ENCODE results near the gene PAPPA.

The PAPPA gene, protein sequence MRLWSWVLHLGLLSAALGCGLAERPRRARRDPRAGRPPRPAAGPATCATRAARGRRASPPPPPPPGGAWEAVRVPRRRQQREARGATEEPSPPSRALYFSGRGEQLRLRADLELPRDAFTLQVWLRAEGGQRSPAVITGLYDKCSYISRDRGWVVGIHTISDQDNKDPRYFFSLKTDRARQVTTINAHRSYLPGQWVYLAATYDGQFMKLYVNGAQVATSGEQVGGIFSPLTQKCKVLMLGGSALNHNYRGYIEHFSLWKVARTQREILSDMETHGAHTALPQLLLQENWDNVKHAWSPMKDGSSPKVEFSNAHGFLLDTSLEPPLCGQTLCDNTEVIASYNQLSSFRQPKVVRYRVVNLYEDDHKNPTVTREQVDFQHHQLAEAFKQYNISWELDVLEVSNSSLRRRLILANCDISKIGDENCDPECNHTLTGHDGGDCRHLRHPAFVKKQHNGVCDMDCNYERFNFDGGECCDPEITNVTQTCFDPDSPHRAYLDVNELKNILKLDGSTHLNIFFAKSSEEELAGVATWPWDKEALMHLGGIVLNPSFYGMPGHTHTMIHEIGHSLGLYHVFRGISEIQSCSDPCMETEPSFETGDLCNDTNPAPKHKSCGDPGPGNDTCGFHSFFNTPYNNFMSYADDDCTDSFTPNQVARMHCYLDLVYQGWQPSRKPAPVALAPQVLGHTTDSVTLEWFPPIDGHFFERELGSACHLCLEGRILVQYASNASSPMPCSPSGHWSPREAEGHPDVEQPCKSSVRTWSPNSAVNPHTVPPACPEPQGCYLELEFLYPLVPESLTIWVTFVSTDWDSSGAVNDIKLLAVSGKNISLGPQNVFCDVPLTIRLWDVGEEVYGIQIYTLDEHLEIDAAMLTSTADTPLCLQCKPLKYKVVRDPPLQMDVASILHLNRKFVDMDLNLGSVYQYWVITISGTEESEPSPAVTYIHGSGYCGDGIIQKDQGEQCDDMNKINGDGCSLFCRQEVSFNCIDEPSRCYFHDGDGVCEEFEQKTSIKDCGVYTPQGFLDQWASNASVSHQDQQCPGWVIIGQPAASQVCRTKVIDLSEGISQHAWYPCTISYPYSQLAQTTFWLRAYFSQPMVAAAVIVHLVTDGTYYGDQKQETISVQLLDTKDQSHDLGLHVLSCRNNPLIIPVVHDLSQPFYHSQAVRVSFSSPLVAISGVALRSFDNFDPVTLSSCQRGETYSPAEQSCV (N-terminal part only)

DNA sequence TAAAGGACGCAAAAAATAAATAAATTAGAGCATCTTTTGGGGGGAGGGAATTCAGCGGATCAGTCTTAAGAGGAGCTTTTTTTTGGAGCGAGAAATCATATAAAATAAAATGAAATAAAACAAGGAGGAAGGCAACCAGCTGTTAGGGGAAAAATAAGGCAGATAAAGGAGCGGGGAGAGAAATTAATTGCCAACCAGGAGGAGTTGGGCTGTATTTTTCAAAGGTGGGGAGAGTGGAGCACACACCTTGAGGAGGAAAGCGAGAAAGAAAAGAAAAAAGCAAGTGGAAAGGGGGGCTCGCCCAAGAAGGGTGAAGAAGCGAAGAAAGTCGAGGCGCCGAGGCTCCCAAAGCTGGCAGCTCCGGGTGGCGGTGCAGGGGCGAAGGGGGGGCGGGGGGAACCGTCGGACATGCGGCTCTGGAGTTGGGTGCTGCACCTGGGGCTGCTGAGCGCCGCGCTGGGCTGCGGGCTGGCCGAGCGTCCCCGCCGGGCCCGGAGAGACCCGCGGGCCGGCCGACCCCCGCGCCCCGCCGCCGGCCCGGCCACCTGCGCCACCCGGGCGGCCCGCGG is at the start of gene PAPPA:
TSS of gene PAPPA (plus strand) at position 27 of the 569 bp plus-strand sequence. CDS start at position 409, 382 bp downstream.
- DNase-seq (ENCODE audit: low spot score): no peak

DNA sequence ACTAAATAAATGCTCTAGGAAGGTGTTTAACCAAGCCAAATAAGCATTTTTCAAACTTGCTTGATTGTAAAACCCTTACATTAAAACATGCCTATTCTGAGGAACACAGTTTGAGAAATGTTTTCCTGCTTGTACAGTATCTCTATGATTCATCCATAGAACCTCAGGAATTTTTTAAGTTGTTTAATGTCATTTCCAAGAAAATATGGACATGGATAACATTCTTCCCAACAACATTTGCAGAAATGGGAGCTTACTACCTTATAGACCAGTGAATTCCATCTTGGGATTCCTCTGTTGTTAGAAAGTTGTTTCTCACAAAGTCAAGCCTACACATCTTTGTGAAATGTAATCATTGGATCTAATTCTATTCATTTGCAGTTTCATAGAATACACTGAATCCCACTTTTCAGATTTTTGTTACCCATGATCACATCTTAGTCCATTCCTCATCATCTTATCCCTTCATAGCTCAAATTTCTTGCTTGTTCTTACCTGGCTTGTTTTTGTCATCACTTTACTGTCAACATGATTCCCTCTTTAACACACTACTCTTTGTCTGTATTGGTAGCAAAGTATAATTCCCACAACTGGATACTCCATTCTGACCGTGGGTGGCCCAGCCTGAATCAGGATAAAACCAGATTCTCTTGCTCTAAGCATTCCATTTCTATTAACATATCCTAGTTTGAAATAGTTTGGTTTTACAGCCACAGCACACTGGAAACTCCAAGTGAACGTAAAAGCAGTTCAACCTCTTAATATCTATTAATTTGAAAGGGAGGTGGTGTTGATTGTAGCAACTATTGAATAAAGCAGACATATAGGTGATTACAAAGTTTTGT is 49.4 kb upstream of the PAPPA start:
- no peak for DNase-seq (ENCODE audit: low spot score)

DNA sequence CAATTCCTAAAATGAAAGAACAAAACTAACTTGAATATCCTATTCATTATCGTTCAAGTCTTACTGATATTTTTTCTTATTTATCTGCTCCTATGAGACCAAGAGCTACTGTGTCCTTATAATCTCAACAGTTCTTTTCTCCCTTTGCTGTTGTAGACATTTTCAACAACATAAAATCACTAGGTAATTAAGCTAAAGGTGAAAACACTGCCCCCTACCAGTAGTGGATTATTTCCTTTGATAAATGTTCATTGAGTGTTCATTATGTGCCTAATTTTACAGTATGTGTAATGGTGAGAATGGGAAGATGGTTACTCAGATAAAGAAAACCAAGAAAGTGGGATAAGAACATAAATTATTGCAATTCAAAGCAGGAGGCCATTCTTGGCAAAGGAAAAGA is 41.4 kb upstream of the PAPPA start:
- no peak for DNase-seq (ENCODE audit: low spot score)

DNA sequence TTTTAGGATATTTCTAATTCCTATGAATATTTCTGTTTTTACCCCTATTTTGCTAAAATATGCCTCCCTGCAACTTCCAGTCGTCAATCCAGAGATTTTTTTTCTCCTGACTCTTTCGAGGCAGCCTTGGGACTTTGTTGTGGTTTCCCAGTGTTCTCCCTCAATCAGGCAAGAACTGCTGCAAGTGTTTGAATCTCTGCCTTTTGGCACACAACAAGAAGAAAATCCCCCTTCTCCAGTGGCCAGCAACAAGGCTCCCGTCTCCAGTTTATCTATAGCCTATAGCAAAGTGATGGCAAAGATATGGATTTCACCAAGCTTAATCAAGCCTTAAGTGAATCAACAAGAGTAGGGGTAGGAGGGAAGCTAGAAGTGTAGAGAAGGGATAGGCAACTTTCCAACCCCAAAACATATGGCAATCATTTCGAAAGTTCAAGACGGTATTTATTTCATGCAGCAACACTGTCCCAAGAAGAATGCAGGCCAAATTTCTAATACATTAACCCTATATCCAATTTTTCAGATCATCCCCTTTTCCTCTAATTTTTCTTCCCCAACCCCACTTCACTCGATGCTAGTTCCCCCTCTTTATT is 37.7 kb upstream of the PAPPA start:
- no peak for DNase-seq (ENCODE audit: low spot score)

DNA sequence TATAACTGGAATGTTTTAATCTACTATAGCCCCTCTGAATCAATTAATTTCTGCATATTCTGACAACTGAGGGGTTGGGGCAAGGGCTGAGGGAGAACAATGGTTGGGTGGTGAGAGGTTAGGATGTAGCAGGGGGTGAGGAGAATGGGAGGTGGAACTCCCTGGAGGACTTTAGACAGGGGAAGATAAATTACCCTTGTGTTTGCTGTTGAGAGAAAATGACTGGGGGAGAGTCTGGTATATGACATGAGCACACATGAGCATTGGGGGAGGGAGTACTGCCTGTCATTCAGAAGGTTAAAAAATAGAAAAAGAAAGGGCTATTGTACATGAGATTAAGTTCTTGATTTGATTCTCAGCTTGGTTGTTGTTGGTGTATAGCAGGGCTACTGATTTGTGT is 37.2 kb upstream of the PAPPA start:
- DNase-seq (ENCODE audit: low spot score): no peak

DNA sequence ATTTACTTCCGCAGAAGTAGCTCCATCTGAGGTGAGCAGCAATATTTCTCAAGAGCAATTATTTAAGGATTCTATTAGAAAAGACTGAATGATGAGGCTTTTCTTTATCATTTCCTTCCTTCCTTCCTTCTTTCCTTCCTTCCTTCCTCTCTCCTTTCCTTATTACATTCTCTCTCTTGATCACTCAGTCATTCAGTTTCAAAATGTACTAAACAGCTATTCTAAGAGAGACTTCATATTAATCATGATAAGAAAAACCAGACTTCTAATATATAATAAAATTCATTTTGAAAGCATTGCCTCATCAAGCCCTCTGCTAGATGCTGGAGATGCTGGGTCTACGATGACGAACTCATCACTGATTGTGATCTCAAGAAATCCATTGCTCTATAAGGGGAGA is 30.4 kb upstream of the PAPPA start:
- DNase-seq (ENCODE audit: low spot score): no peak

DNA sequence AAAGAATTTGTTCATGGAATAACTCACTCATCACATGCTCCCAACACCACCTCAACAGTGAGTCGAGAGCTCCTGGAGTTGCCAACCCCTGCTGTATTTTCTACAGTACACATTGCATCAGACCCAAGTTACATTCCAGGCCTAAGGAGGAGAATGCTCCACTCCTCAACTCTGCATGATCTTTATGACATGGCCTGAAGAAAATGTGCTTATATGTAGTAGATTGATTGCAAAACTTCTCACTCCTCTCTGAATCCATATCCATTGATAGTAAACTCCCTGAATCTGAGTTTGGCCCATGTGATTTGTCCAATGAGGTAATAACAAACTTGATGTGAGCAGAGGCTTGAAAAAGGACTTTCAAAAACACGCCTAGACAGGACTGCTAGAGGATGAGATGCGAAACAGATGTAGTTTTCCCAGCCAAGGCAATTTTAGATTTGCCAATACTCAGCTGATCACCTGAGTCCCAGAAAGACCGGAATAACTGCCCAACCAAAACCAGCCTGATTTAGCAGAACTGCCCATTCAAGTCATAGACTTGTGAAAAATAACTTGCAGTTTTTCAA is 29.0 kb upstream of the PAPPA start:
- no peak for DNase-seq (ENCODE audit: low spot score)

DNA sequence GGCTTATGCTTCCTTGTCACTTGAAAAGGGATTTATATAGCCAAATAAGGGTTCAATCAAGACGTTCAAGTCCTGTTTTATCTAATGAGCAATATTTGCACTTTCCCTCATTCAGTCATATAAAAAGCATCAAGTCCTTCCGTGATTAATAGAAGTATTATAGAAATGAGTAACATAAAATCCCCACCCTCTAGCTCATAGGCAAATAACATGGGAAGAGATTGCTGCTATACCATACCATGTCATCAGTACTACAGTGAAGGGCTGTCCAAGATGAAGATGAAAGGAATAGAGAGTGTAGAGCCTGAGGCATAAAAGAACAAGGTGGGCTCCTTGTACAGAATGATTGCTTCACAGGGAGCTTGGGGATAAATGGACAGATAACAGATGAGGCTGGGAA is 20.4 kb upstream of the PAPPA start:
- no peak for DNase-seq (ENCODE audit: low spot score)

DNA sequence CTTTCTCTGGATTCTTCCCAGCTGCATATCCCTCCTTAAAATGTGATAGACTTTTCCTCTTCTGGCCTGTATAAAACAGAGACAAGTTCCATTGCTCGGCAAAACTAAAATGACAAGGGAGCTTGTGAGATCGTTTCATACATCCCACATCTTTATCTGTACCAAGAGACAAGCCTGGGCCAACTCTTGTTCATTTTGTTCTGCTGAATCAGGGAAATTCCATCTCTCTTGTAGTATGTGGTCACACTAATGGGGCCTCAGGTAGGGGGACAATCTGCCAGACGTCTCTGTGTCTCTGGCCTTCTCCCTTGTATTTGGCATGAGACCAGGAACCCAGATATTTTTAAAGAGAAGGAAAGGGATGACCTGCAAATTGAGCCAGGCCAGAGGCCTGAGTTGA is 18.6 kb upstream of the PAPPA start:
- no peak for DNase-seq (ENCODE audit: low spot score)

DNA sequence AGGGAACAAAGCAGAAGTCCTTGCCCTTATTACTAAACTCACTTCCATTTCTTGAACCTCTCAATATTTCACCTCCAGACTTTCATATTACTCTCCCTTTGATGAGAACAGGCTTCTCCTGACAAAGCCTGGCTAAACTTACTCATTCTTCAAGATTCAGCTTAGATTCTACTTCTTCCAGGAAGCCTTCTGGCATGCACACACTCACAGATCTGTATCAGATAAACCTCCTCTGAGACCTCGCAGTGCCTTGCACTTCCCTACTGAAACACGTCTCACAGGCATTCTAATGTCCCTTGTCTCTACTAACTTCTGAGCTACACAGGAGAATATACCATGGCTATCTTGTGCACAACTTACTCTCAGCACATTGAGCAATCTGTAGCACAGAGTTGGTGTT is 16.6 kb upstream of the PAPPA start:
- no peak for DNase-seq (ENCODE audit: low spot score)

DNA sequence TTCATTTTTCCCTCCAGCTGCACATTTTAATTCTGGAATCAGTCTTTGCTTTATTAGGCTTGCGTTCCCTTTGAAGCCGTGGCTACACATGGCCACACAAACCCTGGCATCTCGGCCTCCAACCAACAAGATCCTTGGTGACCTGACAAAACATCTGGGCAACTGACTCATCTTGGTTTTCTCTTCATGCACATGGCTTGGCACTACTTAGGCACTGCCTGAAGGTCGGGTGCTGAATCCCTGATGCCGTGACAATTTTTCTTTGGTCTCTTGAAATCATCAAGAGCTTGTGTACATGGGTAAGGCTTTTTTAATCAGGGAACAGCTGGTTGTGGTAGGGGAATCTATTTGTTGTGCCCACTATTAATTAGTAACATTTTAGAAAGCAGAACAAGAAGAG is 16.0 kb upstream of the PAPPA start:
- DNase-seq (ENCODE audit: low spot score): no peak

DNA sequence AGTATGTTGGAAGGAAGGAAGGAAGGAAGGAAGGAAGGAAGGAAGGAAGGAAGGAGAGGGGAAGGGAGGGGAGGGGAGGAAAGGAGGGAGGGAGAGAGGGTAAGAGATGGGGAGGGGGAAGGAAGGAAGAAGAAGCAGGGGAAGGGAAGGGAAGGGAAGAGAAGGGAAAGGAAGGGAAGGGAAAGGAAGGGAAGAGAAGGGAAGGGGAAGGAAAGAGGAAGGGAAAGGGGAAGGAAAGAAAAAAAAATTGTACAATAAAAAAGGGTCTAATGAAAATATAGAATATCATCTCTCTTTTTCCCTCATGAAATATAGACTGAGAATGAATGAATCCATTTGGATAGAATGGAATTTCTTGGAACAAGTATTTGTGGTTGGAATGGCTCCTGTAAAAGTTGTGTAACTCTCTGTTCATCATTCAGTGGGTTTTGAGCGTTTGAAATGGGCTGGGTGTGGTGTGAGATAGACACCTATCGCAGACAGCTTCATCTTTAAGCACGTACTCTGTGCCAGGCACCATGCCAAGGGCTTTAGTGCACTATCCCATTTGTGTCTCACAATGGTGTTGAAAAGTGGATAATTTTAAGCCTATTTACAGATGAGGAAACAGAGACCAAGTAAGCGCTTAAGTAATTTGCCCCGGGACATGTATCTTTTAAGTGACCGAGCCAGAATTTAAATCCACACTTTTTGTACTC is 11.6 kb upstream of the PAPPA start:
- no peak for DNase-seq (ENCODE audit: low spot score)

DNA sequence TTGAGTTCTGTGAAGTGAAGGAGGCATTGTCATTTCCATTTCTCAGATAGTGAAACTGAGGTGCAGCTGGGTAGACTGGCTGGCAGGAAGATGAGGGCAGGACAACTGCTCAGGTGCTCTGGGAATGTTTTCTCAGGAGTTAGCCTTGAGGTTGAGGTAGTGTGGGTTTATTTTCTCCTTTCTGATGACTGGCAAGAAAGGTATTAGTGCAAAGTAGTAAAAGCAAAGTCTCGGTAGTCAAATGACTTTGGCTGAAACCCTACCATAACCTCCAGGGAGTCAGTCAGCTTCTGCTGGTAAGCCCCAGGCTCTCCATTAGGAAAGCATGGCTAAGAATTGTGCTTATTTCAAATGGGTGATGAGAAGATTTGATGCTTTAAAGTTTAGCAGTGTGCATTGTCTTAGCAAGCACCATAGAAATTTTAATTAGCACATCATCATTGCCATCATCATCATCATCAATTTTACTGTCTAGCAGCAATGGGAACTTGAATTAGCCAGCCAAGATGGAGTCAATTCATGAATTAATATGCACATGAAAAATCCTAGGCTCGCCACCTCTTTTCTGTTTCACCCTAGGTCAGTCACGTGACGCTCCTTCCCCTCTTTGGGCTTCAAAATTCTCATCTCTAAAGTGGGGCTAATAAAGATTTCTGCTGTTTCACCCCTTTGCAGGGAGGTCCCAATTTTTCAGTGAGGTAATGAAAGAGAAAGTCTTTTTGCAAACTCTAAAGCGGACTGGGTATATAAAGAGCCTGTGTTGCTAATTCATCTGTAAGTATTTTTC is 10.7 kb upstream of the PAPPA start:
- DNase-seq (ENCODE audit: low spot score): no peak

DNA sequence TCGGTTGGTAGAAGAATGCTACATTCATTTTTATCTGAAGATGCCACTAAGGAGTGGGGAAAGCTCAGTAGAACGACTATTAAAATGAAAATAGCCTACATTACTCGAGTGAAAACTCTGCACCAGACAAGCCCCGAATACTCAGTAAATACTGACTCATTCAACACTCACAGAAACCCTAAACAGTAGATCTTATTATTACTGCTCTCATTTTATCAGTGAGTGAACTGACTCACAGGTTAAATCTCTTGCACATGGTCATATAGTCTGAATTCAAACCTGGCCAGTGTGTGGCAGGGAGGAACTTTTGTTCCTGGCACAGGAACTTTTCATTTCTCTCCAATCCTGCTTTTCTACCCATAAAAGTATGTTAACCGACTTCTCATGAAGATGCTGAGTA is 9.6 kb upstream of the PAPPA start:
- DNase-seq (ENCODE audit: low spot score): no peak

DNA sequence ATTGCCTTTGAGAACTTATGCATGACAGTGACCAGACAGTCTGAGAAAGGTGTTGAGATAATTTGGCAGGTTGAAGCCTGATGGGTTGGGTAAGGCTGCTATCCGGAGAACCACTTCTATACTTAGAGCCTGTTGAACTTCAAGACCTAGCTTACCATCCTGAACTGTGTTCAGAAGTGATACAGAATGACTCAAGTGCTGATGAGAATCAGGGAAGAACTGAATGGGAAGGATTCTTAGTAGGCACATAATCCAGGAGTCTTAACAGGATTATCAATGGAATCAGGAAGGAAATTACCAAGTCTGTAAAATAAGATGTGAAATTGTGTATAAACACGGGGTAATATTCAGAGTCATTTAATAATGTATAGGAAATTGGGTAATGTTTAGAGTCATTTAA is 9.0 kb upstream of the PAPPA start:
- no peak for DNase-seq (ENCODE audit: low spot score)

DNA sequence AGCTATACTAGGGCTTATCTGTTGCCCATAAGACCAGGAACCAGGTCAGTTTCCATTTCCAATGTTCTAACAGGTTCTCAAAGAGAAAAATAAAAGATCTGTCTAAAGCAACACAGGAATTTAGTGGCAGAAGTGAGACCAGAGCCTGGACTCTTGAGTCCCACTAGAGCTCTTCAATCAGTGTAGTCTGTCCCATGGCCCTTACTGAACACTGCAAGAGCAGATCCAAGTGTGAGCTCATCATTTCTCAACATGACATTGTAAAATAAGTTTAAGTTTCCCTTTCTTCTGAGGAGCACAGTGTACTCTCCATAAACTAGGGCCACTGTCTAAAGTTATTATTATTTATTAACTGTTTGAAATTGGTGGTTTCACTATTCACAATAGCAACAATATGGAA is 8.6 kb upstream of the PAPPA start:
- no peak for DNase-seq (ENCODE audit: low spot score)

DNA sequence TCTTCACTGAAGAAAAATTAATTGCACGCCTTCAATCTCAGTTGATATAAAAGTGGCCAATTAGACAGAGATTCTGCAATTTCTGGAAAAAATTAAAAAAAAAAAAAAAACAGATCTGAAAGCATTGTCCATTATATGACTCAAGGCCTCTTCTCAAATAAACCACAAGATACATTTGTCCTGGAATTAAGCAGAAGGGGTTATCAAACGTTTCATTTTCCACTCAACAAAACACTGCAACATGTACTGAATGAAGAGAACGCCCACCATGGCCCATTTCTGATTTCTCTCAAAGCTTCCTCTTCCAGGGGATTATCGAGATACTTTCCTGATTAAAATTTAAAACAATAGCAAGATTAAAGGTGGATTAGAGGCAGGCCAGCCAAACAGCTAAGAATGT is 5.8 kb upstream of the PAPPA start:
- no peak for DNase-seq (ENCODE audit: low spot score)

DNA sequence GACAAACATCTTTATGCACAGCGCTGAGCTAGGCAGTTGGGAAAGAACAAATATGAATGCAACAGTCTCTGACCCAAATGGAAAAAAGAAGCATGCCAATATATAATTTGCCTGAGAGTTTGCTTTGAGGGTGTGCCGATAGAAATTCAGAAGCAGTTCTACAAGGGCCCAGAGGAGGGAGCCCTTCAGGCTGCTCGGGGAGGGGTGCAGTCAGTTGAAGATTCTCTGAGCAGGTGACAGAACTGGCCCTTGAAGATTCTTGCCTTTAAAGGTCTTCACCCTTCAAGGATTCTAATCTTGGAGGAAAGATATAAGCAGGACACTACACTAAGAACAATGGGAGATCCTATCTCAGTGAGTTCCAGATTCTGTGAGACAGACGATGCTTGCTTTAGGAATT is 3.7 kb upstream of the PAPPA start:
- DNase-seq (ENCODE audit: low spot score): peak; percentile 22

DNA sequence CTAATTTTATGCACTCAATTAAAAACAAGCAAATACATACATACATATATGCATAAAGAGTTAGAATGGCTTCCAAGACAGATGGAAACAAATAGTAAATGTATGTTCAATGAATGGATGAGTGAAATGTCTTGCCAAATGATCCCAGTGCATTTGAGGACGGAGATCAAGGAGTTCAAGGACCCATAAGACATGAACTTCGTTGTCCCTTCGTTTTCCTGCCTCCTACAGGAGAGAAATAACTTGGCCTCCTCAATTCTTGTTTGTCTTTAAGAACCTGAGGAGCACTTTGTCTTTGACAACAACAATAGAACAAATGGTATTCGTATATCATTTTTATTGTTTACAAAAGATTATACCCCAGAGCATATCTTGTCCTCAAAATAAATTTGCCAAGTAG is 2.4 kb upstream of the PAPPA start:
- DNase-seq (ENCODE audit: low spot score): no peak

Measured in globus pallidus (tissue), 1 donor.